Measurements from ENCODE around the gene GPR183.

Gene GPR183

DNA sequence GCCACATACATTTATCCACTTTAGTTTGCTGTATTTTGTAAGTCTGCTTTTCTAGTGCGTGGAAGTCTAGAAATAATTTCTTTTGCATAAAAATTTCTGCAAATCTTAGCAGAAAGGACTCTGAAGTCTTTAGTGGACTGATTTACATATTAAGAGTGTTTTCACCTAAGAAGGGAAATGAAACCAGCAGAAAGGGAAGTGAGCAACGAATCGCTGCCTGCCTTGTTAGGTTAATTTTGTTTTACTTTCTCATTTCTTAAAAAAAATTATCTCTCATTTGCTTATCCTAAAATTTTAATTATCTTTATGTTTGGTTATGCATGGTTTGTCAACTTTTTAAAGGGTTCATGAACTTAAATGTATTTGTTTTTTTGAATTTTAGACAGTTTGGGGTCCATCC lies 48.3 kb downstream of the GPR183 start:
- TF ChIP-seq, protein P1, sequence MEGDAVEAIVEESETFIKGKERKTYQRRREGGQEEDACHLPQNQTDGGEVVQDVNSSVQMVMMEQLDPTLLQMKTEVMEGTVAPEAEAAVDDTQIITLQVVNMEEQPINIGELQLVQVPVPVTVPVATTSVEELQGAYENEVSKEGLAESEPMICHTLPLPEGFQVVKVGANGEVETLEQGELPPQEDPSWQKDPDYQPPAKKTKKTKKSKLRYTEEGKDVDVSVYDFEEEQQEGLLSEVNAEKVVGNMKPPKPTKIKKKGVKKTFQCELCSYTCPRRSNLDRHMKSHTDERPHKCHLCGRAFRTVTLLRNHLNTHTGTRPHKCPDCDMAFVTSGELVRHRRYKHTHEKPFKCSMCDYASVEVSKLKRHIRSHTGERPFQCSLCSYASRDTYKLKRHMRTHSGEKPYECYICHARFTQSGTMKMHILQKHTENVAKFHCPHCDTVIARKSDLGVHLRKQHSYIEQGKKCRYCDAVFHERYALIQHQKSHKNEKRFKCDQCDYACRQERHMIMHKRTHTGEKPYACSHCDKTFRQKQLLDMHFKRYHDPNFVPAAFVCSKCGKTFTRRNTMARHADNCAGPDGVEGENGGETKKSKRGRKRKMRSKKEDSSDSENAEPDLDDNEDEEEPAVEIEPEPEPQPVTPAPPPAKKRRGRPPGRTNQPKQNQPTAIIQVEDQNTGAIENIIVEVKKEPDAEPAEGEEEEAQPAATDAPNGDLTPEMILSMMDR (IDR thresholded peaks at IDR 0.05; ENCODE audit: insufficient read depth, low read length, poor library complexity, severe bottlenecking): no peak
- TF ChIP-seq EZH2phosphoT487 (conservative IDR thresholded peaks at IDR 0.05; ENCODE audit: low read length): no peak
- peak overlapping the region; percentile 99 for H3K4me2 ChIP-seq (ENCODE audit: low read depth, low read length, poor library complexity, severe bottlenecking)
- H3K79me2 ChIP-seq (ENCODE audit: insufficient read depth, low read length): peaks cover 23% of the 10 kb centered on the region
- no peaks in the 10 kb centered on the region for H3K9me3 ChIP-seq (ENCODE audit: insufficient read depth, low read length)
- H3F3A ChIP-seq (ENCODE audit: insufficient read depth): peaks cover 39% of the 10 kb centered on the region
- peak overlapping the region; percentile 72 for H3K4me3 ChIP-seq (ENCODE audit: insufficient read depth, low read length, poor library complexity, severe bottlenecking)
- H4K20me1 ChIP-seq (ENCODE audit: low read depth, low read length): peaks cover 7% of the 10 kb centered on the region; the same call in 1 of the 2 replicates
- H3K9ac ChIP-seq (ENCODE audit: low read length): peak overlapping the region; percentile 60
- H3K36me3 ChIP-seq (ENCODE audit: low read length): peaks cover 20% of the 10 kb centered on the region; the same call in 1 of the 2 replicates
- H3K27me3 ChIP-seq (ENCODE audit: low read length): no peaks in the 10 kb centered on the region
- H2AFZ ChIP-seq (ENCODE audit: low read depth, low read length, severe bottlenecking): no peak overlapping the region
- no peaks in the 10 kb centered on the region for H3K9me2 ChIP-seq (replicated peaks; ENCODE audit: insufficient read depth, low read length)
- peak overlapping the region; percentile 93 for H3K27ac ChIP-seq (ENCODE audit: low read depth, low read length)

DNA sequence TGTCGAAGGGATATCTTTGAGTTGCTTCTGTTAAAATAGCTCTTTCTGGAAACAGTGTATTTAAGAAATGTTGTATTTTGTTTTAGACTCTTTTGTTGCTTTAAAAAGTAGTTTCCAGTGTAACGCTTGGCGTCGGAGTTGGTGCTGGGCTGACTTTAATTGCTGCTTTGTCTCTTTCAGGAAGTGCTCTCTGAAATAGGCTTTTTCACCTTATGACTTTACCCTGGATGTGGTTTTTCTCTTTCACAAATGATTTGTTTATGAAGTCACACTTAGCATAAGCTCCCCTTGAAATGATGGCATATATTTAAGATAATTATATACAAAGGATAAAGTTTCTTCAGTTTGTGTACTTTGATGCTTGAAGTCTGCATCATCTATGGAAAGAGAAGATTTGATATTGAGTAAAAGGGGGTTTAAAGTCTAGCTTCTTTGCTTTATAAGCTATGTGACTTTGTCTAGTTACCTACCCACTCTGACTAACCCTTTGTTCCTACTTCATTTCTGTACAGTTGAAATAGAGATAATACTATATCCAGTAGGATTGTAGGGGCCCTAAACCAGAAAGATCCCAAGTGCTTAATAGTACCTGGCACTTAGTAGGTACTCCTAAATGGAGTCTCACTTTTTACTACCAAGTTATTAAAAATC lies 48.9 kb downstream of the GPR183 start, which contains the start of gene GPR18:
Gene GPR18, minus strand, starts transcription at position 170 of the 651 bp plus-strand sequence. CDS start 2,507 bp downstream, outside the sequence.
- Histone ChIP-seq H3F3A (ENCODE audit: insufficient read depth) (peaks cover 39% of the 10 kb centered on the region), H3K27ac (ENCODE audit: low read depth, low read length) (peak within 1 kb of the TSS; percentile 93), H3K9ac (ENCODE audit: low read length) (peak within 1 kb of the TSS; percentile 60), H3K9me3 (ENCODE audit: insufficient read depth, low read length) (no peaks in the 10 kb centered on the region), H3K27me3 (ENCODE audit: low read length) (no peaks in the 10 kb centered on the region), H3K4me3 (ENCODE audit: insufficient read depth, low read length, poor library complexity, severe bottlenecking) (peak within 1 kb of the TSS; percentile 72), H3K9me2 (replicated peaks; ENCODE audit: insufficient read depth, low read length) (no peaks in the 10 kb centered on the region), H3K4me2 (ENCODE audit: low read depth, low read length, poor library complexity, severe bottlenecking) (peak within 1 kb of the TSS; percentile 99), H2AFZ (ENCODE audit: low read depth, low read length, severe bottlenecking) (no peak within 1 kb of the TSS), H3K36me3 (ENCODE audit: low read length) (peaks cover 20% of the 10 kb centered on the region; the same call in 1 of the 2 replicates), H4K20me1 (ENCODE audit: low read depth, low read length) (peaks cover 7% of the 10 kb centered on the region; the same call in 1 of the 2 replicates), H3K79me2 (ENCODE audit: insufficient read depth, low read length) (peaks cover 25% of the 10 kb centered on the region)
- no peak for TF ChIP-seq EZH2phosphoT487 (conservative IDR thresholded peaks at IDR 0.05; ENCODE audit: low read length)
- TF ChIP-seq, protein P1 (IDR thresholded peaks at IDR 0.05; ENCODE audit: insufficient read depth, low read length, poor library complexity, severe bottlenecking): no peak

DNA sequence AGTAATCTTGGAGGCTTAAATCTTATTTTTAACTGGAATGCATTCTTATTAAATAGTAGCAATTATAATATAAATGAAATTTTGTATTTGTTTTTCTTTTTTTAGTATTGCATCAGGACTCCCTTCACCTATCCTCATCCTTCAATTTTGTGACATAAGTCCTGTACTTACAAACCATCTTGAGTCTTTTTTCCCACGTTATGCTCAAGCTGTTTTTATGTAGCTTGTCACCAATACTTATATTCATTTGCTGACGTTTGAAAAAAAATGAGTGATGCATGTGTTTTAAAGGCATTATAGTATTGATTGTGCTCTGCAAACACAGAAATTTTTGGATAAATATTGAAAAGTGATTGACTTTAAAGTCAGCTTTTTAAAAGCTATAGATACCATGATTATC lies 49.9 kb downstream of the GPR183 start:
- Histone ChIP-seq H3F3A (ENCODE audit: insufficient read depth) (peaks cover 39% of the 10 kb centered on the region), H3K4me3 (ENCODE audit: insufficient read depth, low read length, poor library complexity, severe bottlenecking) (peak overlapping the region; percentile 72), H3K9me2 (replicated peaks; ENCODE audit: insufficient read depth, low read length) (no peaks in the 10 kb centered on the region), H4K20me1 (ENCODE audit: low read depth, low read length) (peaks cover 7% of the 10 kb centered on the region; the same call in 1 of the 2 replicates), H3K27ac (ENCODE audit: low read depth, low read length) (peak overlapping the region; percentile 93), H3K79me2 (ENCODE audit: insufficient read depth, low read length) (peaks cover 25% of the 10 kb centered on the region), H3K36me3 (ENCODE audit: low read length) (peaks cover 20% of the 10 kb centered on the region; the same call in 1 of the 2 replicates), H3K27me3 (ENCODE audit: low read length) (no peaks in the 10 kb centered on the region), H3K9me3 (ENCODE audit: insufficient read depth, low read length) (no peaks in the 10 kb centered on the region), H2AFZ (ENCODE audit: low read depth, low read length, severe bottlenecking) (no peak overlapping the region), H3K4me2 (ENCODE audit: low read depth, low read length, poor library complexity, severe bottlenecking) (peak overlapping the region; percentile 99), H3K9ac (ENCODE audit: low read length) (peak overlapping the region; percentile 60)
- TF ChIP-seq, protein P1 (IDR thresholded peaks at IDR 0.05; ENCODE audit: insufficient read depth, low read length, poor library complexity, severe bottlenecking): no peak
- no peak for TF ChIP-seq EZH2phosphoT487 (conservative IDR thresholded peaks at IDR 0.05; ENCODE audit: low read length)
